Spleen (tissue), 11 donors: ENCODE data around the gene TGFBRAP1. TPM values are rescaled to one million over a fixed set of nuclear protein-coding genes. Genes with fewer than 3 reads are reported as not detected.

Experiments used
- DNase-seq: peaks from one replicate; pipeline ENCODE4 v3.0.0-alpha.2; 2020
- H3K27ac ChIP-seq, 8 donors: fragments of 200-600 bp; sonication (generic) in 7 of 8; 1 replicate in 4 of 8; 2 replicates in 4 of 8; pipeline versions ENCODE4 v1.5.0 to v1.8.0; 2016 to 2021; ENCODE audit warnings: inconsistent platforms in 4 of 8, mild to moderate bottlenecking in 4 of 8, moderate library complexity in 1 of 8
- H3K27me3 ChIP-seq, 7 donors: fragments of 200-600 bp; sonication (generic) in 6 of 7; replicated peaks in 1 of 7; 1 replicate in 4 of 7; 2 replicates in 3 of 7; pipeline versions ENCODE4 v1.5.0 to v1.8.0; 2016 to 2021; ENCODE audit warnings: inconsistent platforms in 3 of 7, mild to moderate bottlenecking in 1 of 7
- H3K36me3 ChIP-seq, 6 donors: fragments of 200-600 bp; sonication (generic) in 5 of 6; 1 replicate in 4 of 6; 2 replicates in 2 of 6; pipeline versions ENCODE4 v1.5.0 to v1.8.0; 2016 to 2021; ENCODE audit warnings: inconsistent platforms in 2 of 6
- H3K4me1 ChIP-seq, 6 donors: fragments of 200-600 bp; sonication (generic) in 5 of 6; 1 replicate in 3 of 6; 2 replicates in 3 of 6; pipeline versions ENCODE4 v1.5.0 to v1.8.0; 2016 to 2021; ENCODE audit warnings: inconsistent platforms in 3 of 6
- H3K4me3 ChIP-seq, 8 donors: fragments of 200-600 bp; sonication (generic) in 7 of 8; 1 replicate in 4 of 8; 2 replicates in 4 of 8; pipeline versions ENCODE4 v1.5.0 to v1.8.0; 2016 to 2021; ENCODE audit warnings: inconsistent platforms in 4 of 8, mild to moderate bottlenecking in 4 of 8, moderate library complexity in 2 of 8
- H3K9me3 ChIP-seq, 8 donors: fragments of 200-600 bp; sonication (generic) in 7 of 8; 1 replicate in 4 of 8; 2 replicates in 4 of 8; pipeline versions ENCODE4 v1.5.0 to v1.8.0; 2016 to 2021; ENCODE audit warnings: inconsistent platforms in 4 of 8
- CTCF ChIP-seq, 11 experiments: fragments of 200-600 bp in 7 of 11; fragments of 450-650 bp in 4 of 11; sonication (generic) in 4 of 11; IDR thresholded peaks in 8 of 11; conservative IDR thresholded peaks in 3 of 11; 1 replicate in 7 of 11; 2 replicates in 4 of 11; pipeline versions ENCODE4 v1.4.0 to v1.8.0; 2016 to 2021; ENCODE audit warnings: antibody characterized with exemption in 11 of 11, inconsistent platforms in 4 of 11, mild to moderate bottlenecking in 1 of 11
- POLR2A ChIP-seq, 3 donors: fragments of 450-650 bp; IDR thresholded peaks; one replicate each; pipeline ENCODE4 v1.5.1; 2017; ENCODE audit warnings: antibody characterized with exemption in 3 of 3, mild to moderate bottlenecking in 1 of 3
- POLR2AphosphoS5 ChIP-seq, 3 donors: sonication (generic); formaldehyde crosslinking; IDR thresholded peaks; one replicate each; pipeline ENCODE4 v1.5.1; 2017; ENCODE audit warnings: antibody characterized with exemption in 3 of 3
- WGBS, 5 donors: extraction: QIAGEN DNeasy Blood & Tissue Kit in 3 of 5; methylation state at CpG; one replicate each; pipeline versions ENCODE4 v1.1.5 to v1.1.7; 2013 to 2018; 5-methylcytosine and 5-hydroxymethylcytosine counted together
- intact Hi-C: fragments of 100-400 bp; cut with DNase I; formaldehyde crosslinking; loops from one replicate; pipeline ENCODE4 v1.15.0; 2023; ENCODE audit warnings: low total_unique reads
- polyA plus RNA-seq, 3 donors: library from polyadenylated mRNA; stranded (reverse); fragments of 200-250 nt; gene quantifications; one replicate each; pipeline ENCODE4 v1.2.1, GENCODE V29; 2013
- total RNA-seq, 7 donors: library from RNA; depleted of rRNA in 3 of 7; stranded (reverse); fragments of >200 nt in 3 of 7; fragmentation: NEBNext Ultra II Directional in 4 of 7; extraction: Animal tissue kit (Norgen Biotek cat#: 25700) in 4 of 7; gene quantifications; one replicate each; pipeline versions ENCODE4 v1.1.0 to v1.2.1, GENCODE V29; 2016 to 2021
- donor health status: healthy with polysubstance abuse.
- donor health status: DM: no; HTN: no; CAD: no; lungs with moderate emphysema.
- donor health status: DM: no; HTN: no; CAD: no.
- donor health status: Bipolar disorder and iron deficiency.
- donor health status: healthy.
- donor health status: DM: no; HTN: no; CAD: no.
- donor health status: DM: yes; HTN: yes; CAD: no.

Gene TGFBRAP1
- total and polyA plus RNA-seq, 10 donors = 4.6 to 32.7 (median 21.8) TPM

GRCh38 chr2:105307550-105307949 lies 22.0 kb downstream of the TGFBRAP1 start:
- no peak for DNase-seq
- TF ChIP-seq CTCF (IDR thresholded peaks at IDR 0.05 in 8 of 11, conservative IDR thresholded peaks at IDR 0.05 in 3 of 11) (no peak), POLR2A (IDR thresholded peaks at IDR 0.05) (no peak), POLR2AphosphoS5 (IDR thresholded peaks at IDR 0.05) (no peak)
- H3K4me3 ChIP-seq = no peak overlapping the region
- WGBS, 5 donors = 87 to 92% (median 91%) methylated on average over 17 to 19 of the region's 19 CpGs
- H3K27ac ChIP-seq = no peak overlapping the region
- peaks cover 0 to 35% (median 10%) of the 10 kb centered on the region in 6 donors for H3K4me1 ChIP-seq
- peaks cover 0 to 4% (median 0%) of the 10 kb centered on the region in 8 donors for H3K9me3 ChIP-seq
- no peaks in the 10 kb centered on the region for H3K27me3 ChIP-seq
- peaks cover 5 to 59% (median 20%) of the 10 kb centered on the region in 6 donors for H3K36me3 ChIP-seq
- intact Hi-C loops = no loop called here

- WGBS, 5 donors = 85 to 95% (median 87%) methylated on average over 7 of the region's 7 CpGs
- H3K4me3 ChIP-seq = no peak overlapping the region
- TF ChIP-seq CTCF (IDR thresholded peaks at IDR 0.05 in 8 of 11, conservative IDR thresholded peaks at IDR 0.05 in 3 of 11) = no peak
- TF ChIP-seq POLR2A (IDR thresholded peaks at IDR 0.05) = no peak
- no peak for TF ChIP-seq POLR2AphosphoS5 (IDR thresholded peaks at IDR 0.05)
- peaks cover 5 to 59% (median 20%) of the 10 kb centered on the region in 6 donors for H3K36me3 ChIP-seq
- no peak overlapping the region for H3K27ac ChIP-seq
- no peak for DNase-seq
- no peaks in the 10 kb centered on the region for H3K27me3 ChIP-seq
- intact Hi-C loops = no loop called here
- peaks cover 0 to 4% (median 0%) of the 10 kb centered on the region in 8 donors for H3K9me3 ChIP-seq
- H3K4me1 ChIP-seq = peaks cover 0 to 35% (median 8%) of the 10 kb centered on the region in 6 donors
Measured at GRCh38 chr2:105307146-105307545, 22.4 kb downstream of the TGFBRAP1 start.

GRCh38 chr2:105301646-105302045 lies 27.9 kb downstream of the TGFBRAP1 start:
- Histone ChIP-seq H3K9me3 (no peaks in the 10 kb centered on the region), H3K4me1 (peaks cover 0 to 23% (median 0%) of the 10 kb centered on the region in 6 donors), H3K27me3 (no peaks in the 10 kb centered on the region), H3K36me3 (peaks cover 0 to 72% (median 27%) of the 10 kb centered on the region in 6 donors), H3K27ac (no peak overlapping the region), H3K4me3 (no peak overlapping the region)
- intact Hi-C loops = no loop called here
- WGBS, 5 donors = 64 to 75% (median 69%) methylated on average over 3 of the region's 3 CpGs
- TF ChIP-seq CTCF (IDR thresholded peaks at IDR 0.05 in 8 of 11, conservative IDR thresholded peaks at IDR 0.05 in 3 of 11) = no peak
- no peak for DNase-seq

- no peak overlapping the region for H3K27ac ChIP-seq
- DNase-seq = no peak
- no peaks in the 10 kb centered on the region for H3K9me3 ChIP-seq
- WGBS, 5 donors = 87 to 94% (median 90%) methylated on average over 5 of the region's 5 CpGs
- peaks cover 0 to 73% (median 37%) of the 10 kb centered on the region in 6 donors for H3K36me3 ChIP-seq
- H3K27me3 ChIP-seq = no peaks in the 10 kb centered on the region
- intact Hi-C loops = loop anchor here (10.0 kb wide), 1 partner anchor 184 kb away; no protein-coding TSS in a partner anchor
- no peak for TF ChIP-seq CTCF (IDR thresholded peaks at IDR 0.05 in 8 of 11, conservative IDR thresholded peaks at IDR 0.05 in 3 of 11)
- TF ChIP-seq POLR2A (IDR thresholded peaks at IDR 0.05) = no peak
- TF ChIP-seq POLR2AphosphoS5 (IDR thresholded peaks at IDR 0.05) = no peak
- no peak overlapping the region for H3K4me3 ChIP-seq
- H3K4me1 ChIP-seq = peaks cover 0 to 24% (median 0%) of the 10 kb centered on the region in 6 donors
Measured at GRCh38 chr2:105299290-105299689, 30.2 kb downstream of the TGFBRAP1 start.
